GM06990 (cell line): ENCODE results near the gene IL19.

Experiments
- DNase-seq: peaks from one replicate; pipeline ENCODE4 v3.0.0-alpha.2; 2011; ENCODE audit not compliant: insufficient read length; ENCODE audit errors: extremely low read depth
- H3K27me3 ChIP-seq: replicated peaks from 2 replicates; pipeline ENCODE4 v1.6.0; 2011; ENCODE audit warnings: low read length; ENCODE audit not compliant: control insufficient read depth, insufficient read depth
- H3K36me3 ChIP-seq: 2 replicates; pipeline ENCODE4 v1.5.1; 2011; ENCODE audit warnings: low read length; ENCODE audit not compliant: control insufficient read depth, insufficient read depth
- H3K4me3 ChIP-seq: replicated peaks from 2 replicates; pipeline ENCODE4 v1.5.1; 2011; ENCODE audit warnings: low read depth, mild to moderate bottlenecking, control low read depth, low read length
- TF ChIP-seq, protein P1 (sequence below): IDR thresholded peaks from 2 replicates; pipeline ENCODE4 v1.5.1; 2011; ENCODE audit warnings: low read length, control low read depth, mild to moderate bottlenecking, inconsistent platforms; ENCODE audit not compliant: insufficient read depth, poor library complexity, severe bottlenecking

Gene IL19

DNA sequence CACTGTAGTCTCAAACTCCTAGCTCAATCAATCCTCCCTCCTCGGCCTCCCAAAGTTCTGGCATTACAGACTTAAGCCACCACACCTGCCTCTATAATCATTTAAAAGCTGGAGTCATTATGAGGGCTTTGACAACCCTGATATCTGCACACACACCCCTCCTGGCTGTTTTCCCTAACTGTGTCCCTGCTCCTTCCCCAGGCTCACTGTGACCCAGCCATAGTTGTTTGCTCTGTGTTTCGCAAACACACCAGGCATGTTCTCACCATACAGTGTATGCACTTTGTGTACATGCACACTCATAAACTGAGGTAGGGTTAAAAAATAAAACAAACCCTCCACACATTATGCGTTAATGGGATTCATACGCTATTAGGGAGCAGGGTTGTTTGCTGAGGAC lies 73.1 kb downstream of the IL19 start:
- no peaks in the 10 kb centered on the region for H3K36me3 ChIP-seq
- TF ChIP-seq, protein P1, sequence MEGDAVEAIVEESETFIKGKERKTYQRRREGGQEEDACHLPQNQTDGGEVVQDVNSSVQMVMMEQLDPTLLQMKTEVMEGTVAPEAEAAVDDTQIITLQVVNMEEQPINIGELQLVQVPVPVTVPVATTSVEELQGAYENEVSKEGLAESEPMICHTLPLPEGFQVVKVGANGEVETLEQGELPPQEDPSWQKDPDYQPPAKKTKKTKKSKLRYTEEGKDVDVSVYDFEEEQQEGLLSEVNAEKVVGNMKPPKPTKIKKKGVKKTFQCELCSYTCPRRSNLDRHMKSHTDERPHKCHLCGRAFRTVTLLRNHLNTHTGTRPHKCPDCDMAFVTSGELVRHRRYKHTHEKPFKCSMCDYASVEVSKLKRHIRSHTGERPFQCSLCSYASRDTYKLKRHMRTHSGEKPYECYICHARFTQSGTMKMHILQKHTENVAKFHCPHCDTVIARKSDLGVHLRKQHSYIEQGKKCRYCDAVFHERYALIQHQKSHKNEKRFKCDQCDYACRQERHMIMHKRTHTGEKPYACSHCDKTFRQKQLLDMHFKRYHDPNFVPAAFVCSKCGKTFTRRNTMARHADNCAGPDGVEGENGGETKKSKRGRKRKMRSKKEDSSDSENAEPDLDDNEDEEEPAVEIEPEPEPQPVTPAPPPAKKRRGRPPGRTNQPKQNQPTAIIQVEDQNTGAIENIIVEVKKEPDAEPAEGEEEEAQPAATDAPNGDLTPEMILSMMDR = no peak
- DNase-seq = no peak
- H3K4me3 ChIP-seq = no peak overlapping the region
- no peaks in the 10 kb centered on the region for H3K27me3 ChIP-seq

DNA sequence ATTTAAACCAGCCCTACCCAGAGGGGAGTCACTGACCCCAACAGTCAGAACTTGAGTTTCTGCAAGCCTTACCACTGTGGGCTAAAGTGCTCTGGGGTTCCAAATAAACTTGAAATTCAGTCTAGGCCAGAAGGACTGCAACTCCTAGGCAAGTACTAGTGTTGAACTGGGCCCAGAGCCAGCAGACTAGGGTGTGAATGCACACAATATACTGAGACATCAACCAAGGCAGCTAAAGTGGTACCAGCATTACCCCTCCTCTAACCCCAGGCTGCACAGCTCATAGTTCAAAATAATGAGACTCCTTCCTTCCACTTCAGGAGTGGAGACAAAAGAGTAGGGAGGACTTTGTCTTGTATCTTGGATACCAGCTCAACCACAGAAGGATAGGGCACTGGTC lies 75.9 kb downstream of the IL19 start:
- Histone ChIP-seq H3K4me3 (no peak overlapping the region), H3K36me3 (no peaks in the 10 kb centered on the region), H3K27me3 (no peaks in the 10 kb centered on the region)
- DNase-seq = no peak
- TF ChIP-seq, protein P1 = no peak

DNA sequence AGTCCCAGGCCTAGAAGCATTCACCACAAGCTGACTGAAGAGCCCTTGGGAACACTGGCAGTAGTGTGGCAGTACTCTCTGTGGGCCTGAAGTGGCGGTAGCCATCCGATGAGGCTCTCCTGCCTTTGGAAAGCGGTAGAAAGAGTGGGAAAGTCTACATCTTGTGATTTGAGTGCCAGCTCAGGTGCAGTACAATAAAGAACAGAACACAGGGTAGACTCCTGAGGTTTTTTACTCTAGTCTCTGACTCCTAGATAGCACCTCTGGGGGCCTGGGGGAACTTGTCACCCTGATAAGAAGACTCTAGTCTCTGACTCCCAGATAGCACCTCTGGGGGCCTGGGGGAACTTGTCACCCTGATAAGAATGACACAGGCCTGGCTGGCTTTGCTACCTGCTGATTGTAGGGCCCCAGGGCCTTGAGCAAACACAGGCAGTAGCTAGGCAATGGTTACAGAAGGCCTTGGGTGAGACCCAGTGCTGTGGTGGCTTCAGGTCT lies 76.8 kb downstream of the IL19 start:
- TF ChIP-seq, protein P1 = no peak
- H3K36me3 ChIP-seq = no peaks in the 10 kb centered on the region
- DNase-seq = no peak
- no peaks in the 10 kb centered on the region for H3K27me3 ChIP-seq
- H3K4me3 ChIP-seq = no peak overlapping the region

DNA sequence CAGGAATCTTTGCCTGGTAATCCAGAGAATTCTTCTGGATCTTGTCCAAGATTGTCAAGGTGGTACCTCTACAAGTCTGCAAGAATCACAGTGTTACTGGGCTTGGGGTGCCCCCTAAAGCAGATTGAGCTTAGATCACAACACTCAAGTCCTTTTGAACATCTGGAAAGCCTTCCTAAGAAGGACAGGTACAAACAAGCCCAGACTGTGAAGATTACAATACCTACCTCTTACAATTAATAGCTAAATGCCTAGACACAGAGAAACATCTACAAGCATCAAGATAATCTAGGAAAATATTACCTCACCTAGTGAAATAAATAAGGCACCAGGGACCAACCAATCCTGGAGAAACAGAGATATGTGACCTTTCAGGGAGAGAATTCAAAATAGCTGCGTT lies 77.4 kb downstream of the IL19 start:
- Histone ChIP-seq H3K27me3 (no peaks in the 10 kb centered on the region), H3K4me3 (no peak overlapping the region), H3K36me3 (no peaks in the 10 kb centered on the region)
- TF ChIP-seq, protein P1 = no peak
- DNase-seq = no peak

DNA sequence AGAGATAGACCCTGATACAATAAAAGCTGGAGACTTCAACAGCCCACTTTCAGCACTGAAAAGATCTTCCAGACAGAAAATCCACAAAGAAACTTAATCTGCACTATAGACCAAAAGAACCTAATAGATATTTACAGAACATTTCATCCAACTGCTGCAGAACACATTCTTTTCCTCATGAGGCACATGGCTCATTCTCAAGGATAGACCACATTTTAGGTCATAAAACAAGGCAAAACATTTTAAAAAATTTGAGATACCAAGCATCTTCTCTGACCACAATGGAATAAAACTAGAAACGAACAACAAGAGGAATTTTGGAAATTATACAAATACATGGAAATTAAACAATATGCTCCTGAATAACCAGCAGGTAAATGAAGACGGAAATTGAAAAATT lies 79.8 kb downstream of the IL19 start:
- Histone ChIP-seq H3K4me3 (no peak overlapping the region), H3K27me3 (no peaks in the 10 kb centered on the region), H3K36me3 (no peaks in the 10 kb centered on the region)
- TF ChIP-seq, protein P1 = no peak
- no peak for DNase-seq
